Ectodermal cell (in vitro differentiated cells): Measurements from ENCODE around the gene SLC16A9.

ENCODE experiments used
- H3K27ac ChIP-seq: 2 replicates; pipeline ENCODE4 v1.7.0; 2013; ENCODE audit warnings: mild to moderate bottlenecking, low read depth, low read length; ENCODE audit not compliant: insufficient read depth, poor library complexity, severe bottlenecking
- H3K27me3 ChIP-seq: 2 replicates; pipeline ENCODE4 v1.7.0; 2013; ENCODE audit warnings: mild to moderate bottlenecking, low read length; ENCODE audit not compliant: insufficient read depth, control insufficient read depth, poor library complexity, severe bottlenecking
- H3K36me3 ChIP-seq: one replicate; pipeline ENCODE4 v1.7.0; 2013; ENCODE audit warnings: low read length; ENCODE audit not compliant: control insufficient read depth, insufficient read depth
- H3K4me1 ChIP-seq: one replicate; pipeline ENCODE4 v1.7.0; 2013; ENCODE audit warnings: low read length; ENCODE audit not compliant: control insufficient read depth, insufficient read depth
- H3K4me3 ChIP-seq: 2 replicates; pipeline ENCODE4 v1.7.0; 2013; ENCODE audit warnings: low read depth, low read length, control low read depth; ENCODE audit not compliant: insufficient read depth
- H3K9me3 ChIP-seq: 2 replicates; pipeline ENCODE4 v1.7.0; 2013; ENCODE audit warnings: mild to moderate bottlenecking, low read length, moderate library complexity; ENCODE audit not compliant: control insufficient read depth
- WGBS, 2 experiments: methylation state at CpG; one replicate each; pipeline ENCODE4 v1.1.7; 2013; ENCODE audit warnings: missing lambda C conversion rate in 2 of 2; 5-methylcytosine and 5-hydroxymethylcytosine counted together

The SLC16A9 gene

DNA sequence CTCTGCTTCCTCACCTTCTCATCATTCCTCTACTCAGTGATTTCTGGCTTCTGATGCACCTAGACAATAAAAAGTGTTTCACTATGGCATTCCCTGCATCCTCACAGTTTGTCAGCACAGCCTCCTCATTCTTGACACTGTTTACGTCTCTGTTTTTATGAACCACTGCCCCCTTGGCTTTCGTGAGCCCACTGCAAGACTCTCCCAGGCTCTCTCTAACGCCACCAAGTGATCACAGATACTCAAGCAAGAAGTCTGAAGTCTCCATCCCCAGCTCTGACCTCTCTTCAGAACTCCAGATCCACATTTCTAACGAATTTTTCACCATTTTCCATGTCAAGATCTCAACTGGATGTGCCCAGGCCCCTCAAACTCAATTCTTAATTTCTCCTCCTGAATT lies 8.9 kb downstream of the SLC16A9 start:
- Histone ChIP-seq H3K27me3 (no peaks in the 10 kb centered on the region), H3K36me3 (no peaks in the 10 kb centered on the region), H3K9me3 (no peaks in the 10 kb centered on the region), H3K4me3 (no peak overlapping the region), H3K4me1 (no peaks in the 10 kb centered on the region), H3K27ac (no peak overlapping the region)
- WGBS, 2 experiments, result 60 to 65% methylated on average over 4 of the region's 4 CpGs

DNA sequence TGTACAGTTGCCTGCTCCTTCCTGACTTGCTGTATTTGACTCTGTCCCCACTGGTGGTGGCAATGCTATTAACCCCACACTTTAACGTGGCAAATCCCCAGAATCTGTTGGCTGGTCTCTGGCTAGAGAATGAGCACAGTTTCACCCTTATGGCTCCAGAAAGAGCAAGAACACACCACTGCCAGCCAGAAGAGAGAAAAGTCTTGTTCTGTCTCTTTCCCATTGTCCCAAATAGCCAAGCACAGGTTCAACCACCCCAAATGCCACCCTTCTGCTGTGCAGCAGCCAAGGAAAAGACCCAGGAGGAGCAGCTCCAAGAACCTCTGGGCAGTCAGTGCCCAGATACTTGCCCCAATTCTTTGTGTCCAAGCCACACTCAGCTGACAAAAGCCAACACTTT lies 11.3 kb downstream of the SLC16A9 start:
- Histone ChIP-seq H3K27me3 (no peaks in the 10 kb centered on the region), H3K4me1 (no peaks in the 10 kb centered on the region), H3K36me3 (no peaks in the 10 kb centered on the region), H3K9me3 (no peaks in the 10 kb centered on the region), H3K27ac (no peak overlapping the region), H3K4me3 (no peak overlapping the region)
- WGBS, 2 experiments, result 85 to 90% methylated on average over 1 of the region's 1 CpG

DNA sequence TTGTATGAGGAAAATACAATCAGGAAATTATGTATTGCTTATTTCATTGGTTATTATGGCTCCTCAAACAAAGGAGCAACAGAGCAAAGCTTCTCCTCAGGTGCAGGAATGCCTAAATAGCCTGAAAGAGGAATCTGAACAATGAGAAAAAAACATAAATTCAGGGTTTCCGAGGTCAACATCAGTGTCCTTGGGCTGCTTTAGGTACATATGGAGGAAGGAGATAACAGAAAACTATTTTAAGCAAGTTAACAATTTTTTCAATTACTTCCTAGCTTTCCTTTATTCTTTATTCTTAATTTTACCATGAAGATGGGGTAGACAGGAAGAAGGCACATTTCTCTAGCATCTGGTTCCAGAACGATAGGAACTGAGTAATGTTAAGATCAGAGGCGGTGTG lies 14.0 kb downstream of the SLC16A9 start:
- Histone ChIP-seq H3K4me3 (no peak overlapping the region), H3K4me1 (no peaks in the 10 kb centered on the region), H3K27me3 (no peaks in the 10 kb centered on the region), H3K27ac (no peak overlapping the region), H3K36me3 (no peaks in the 10 kb centered on the region), H3K9me3 (no peaks in the 10 kb centered on the region)
- 96 to 99% methylated on average over 3 of the region's 3 CpGs for WGBS, 2 experiments

DNA sequence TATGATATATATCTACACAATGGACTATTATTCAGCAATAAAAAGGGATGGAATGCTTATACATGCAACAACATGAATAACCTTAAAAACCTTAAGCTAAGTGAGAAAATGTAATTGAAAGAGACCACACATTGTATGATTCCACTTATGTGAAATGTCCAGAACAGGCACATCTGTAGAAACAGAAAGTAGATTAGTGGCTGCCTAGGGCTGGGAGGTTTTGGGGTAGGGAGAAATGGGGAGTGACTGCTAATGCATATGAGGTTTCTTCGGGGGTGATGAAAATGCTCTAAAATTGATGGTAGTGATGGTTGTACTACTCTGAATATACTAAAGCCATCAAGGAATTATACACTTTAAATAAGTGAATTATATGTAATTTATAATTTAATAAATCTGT lies 14.7 kb downstream of the SLC16A9 start:
- Histone ChIP-seq H3K27ac (no peak overlapping the region), H3K4me3 (no peak overlapping the region), H3K4me1 (no peaks in the 10 kb centered on the region), H3K27me3 (no peaks in the 10 kb centered on the region), H3K36me3 (no peaks in the 10 kb centered on the region), H3K9me3 (no peaks in the 10 kb centered on the region)
- 73 to 78% methylated on average over 1 of the region's 1 CpG for WGBS, 2 experiments

DNA sequence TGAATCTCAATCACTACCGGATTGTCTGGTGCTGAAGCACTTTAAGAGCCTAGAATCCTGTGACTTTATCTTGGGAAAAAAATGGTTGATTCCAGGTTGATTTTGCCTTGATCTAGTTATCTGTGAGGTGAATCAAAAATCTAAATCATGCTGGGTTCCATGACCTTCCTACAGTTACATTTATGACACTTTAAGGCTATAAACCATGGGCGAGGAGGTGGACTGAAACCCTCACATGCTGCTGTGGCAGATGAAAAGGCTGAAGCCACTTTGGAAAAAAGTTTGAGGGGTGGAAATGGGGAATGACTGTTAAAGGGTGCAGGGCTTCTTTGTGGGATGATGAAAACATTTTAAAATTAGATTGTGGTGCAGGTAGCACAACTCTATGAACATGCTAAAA lies 17.5 kb downstream of the SLC16A9 start:
- Histone ChIP-seq H3K36me3 (no peaks in the 10 kb centered on the region), H3K27me3 (no peaks in the 10 kb centered on the region), H3K27ac (no peak overlapping the region), H3K9me3 (no peaks in the 10 kb centered on the region), H3K4me3 (no peak overlapping the region), H3K4me1 (no peaks in the 10 kb centered on the region)
- WGBS, 2 experiments, result 94 to 100% methylated on average over 2 of the region's 2 CpGs

DNA sequence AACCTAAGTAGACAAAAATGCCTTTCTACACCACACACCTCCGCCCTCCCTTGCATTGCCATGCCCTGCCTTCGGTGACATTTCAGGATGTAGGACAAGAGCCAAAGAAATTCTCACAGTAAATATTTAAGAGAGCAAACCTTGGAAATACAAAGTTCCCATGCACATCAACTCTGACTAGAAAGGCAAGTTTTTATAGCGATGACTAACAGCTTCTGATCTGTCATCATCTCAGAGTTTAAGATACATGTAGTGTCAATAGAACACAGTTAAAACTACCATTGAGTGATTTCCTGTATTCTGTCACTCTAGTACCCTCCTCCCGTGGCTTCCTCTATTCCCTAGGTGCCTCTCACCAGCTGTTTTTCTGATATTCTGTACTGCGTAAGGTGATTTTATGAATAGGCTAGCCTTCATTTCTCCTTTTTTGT lies 20.7 kb downstream of the SLC16A9 start:
- H3K27ac ChIP-seq, result no peak overlapping the region
- H3K9me3 ChIP-seq, result no peaks in the 10 kb centered on the region
- no peaks in the 10 kb centered on the region for H3K27me3 ChIP-seq
- H3K4me1 ChIP-seq, result no peaks in the 10 kb centered on the region
- no peaks in the 10 kb centered on the region for H3K36me3 ChIP-seq
- no peak overlapping the region for H3K4me3 ChIP-seq
- 74 to 76% methylated on average over 5 of the region's 5 CpGs for WGBS, 2 experiments

DNA sequence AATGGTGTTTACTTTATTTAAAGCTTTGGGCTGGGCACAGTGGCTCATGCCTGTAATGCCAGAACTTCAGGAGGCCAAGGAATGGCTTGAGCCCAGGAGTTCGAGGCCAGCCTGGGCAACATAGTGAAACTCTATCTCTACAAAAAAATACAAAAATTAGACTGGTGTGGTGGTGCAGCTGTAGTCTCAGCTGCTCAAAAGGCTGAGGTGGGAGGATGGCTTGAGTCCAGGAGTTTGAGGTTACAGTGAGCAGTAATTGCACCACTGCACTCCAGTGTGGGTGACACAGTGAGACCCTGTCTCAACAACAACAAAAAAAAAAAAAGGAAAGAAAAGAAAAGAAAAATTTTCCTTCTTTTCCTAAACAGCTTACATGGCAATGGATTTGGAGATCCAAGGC lies 22.0 kb downstream of the SLC16A9 start:
- Histone ChIP-seq H3K9me3 (no peaks in the 10 kb centered on the region), H3K4me3 (no peak overlapping the region), H3K36me3 (no peaks in the 10 kb centered on the region), H3K27me3 (no peaks in the 10 kb centered on the region), H3K4me1 (no peaks in the 10 kb centered on the region), H3K27ac (no peak overlapping the region)
- 80 to 100% methylated on average over 1 of the region's 1 CpG for WGBS, 2 experiments

DNA sequence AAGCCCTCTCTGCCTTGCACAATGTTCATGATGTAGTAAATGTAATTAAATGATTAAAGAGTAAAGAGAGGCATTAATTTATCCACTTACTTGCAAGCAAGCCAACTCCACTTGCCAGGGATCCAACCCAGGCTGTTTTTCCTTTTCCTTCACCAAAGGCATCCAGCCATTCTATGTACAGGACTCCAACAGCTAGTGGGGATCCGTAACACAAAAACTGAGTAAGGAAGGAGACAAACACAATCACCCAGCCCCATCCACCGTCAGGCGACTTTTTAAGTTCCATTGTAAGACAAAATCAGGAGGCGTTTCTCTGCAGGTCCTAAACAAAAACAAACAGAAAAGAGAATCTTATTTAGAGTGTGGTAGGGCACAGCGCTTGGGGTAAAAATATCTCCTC lies 25.6 kb downstream of the SLC16A9 start:
- Histone ChIP-seq H3K4me3 (no peak overlapping the region), H3K36me3 (peaks cover 7% of the 10 kb centered on the region), H3K9me3 (no peaks in the 10 kb centered on the region), H3K4me1 (no peaks in the 10 kb centered on the region), H3K27me3 (no peaks in the 10 kb centered on the region), H3K27ac (no peak overlapping the region)
- WGBS, 2 experiments, result 90 to 100% methylated on average over 1 to 4 of the region's 5 CpGs

DNA sequence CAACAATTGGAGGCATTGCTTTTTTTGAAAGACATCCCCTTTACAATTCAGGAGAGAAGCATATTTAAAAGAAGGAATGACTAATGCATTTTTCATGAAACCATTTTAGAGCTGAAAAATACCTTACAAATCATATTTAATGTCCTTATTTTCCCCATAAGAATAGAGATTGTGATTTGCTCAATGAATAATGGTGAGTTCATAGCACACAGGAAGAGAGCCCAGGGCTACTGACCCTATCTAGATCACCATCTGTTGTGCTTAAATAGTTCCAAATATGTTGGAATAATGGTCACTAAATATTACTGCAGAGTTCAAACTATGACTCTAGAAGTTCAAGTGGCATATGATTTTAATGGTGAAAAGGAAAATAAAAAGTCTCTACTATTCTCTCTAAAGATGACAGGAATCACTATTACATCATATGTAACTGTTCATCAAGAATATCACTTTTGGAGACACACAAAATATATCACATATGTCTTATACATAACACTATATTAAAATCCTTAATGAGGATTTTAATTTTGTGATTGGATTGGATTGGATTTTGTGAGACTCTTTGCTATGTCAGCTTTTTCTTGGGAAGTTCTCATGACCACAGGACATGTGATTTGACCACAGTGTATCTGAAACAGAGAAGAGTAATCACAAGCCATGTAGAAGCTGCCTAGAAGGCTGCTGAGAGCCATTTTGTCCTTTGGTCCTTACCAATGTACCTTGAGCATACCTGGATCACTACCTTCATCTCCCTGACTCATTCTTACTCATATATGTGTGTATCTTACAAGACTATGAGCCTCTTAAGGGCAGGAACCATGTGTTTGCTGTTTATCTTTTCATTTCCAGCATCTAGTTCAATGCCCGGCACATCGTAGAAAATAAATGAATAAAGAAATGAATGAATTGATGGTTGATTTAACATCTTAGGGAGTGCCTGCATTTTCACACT lies 26.4 kb downstream of the SLC16A9 start:
- Histone ChIP-seq H3K4me1 (no peaks in the 10 kb centered on the region), H3K36me3 (peaks cover 7% of the 10 kb centered on the region), H3K27me3 (no peaks in the 10 kb centered on the region), H3K4me3 (no peak overlapping the region), H3K27ac (no peak overlapping the region), H3K9me3 (no peaks in the 10 kb centered on the region)
- WGBS, 2 experiments, result 100% methylated on average over 2 of the region's 2 CpGs

DNA sequence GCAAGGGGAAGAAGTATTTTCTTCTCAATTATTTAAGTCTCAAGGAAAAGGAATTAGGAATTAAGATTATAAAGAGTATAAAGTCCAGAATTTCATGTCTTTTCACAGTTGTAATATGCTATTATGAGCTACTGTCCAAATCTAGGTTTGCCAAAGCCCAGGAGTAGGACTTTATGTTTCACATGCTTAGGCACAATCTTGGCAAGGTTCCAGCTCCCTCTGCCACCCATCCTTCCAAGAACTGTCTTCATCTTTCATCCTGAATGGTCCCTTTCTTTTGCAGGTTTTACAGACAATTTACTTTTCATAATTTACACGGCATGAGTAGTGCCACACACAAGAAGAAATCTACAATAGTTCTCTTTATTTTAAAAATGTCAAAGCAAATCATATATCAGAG lies 29.5 kb downstream of the SLC16A9 start:
- Histone ChIP-seq H3K9me3 (no peaks in the 10 kb centered on the region), H3K27me3 (no peaks in the 10 kb centered on the region), H3K36me3 (peaks cover 7% of the 10 kb centered on the region), H3K4me3 (no peak overlapping the region), H3K4me1 (no peaks in the 10 kb centered on the region), H3K27ac (no peak overlapping the region)
- 100% methylated on average over 1 of the region's 1 CpG for WGBS, 2 experiments
